Nephron (organoid): ENCODE measurements around the gene NFYC.
A peak's percentile ranks its signal among the peaks of the same experiment; 100 is the strongest.

Source experiments
- H3K27ac Mint-ChIP-seq, 3 experiments: 2 replicates each; pipeline ENCODE4 v1.8.0; 2020; ENCODE audit warnings: mixed read lengths in 3 of 3, mild to moderate bottlenecking in 2 of 3, moderate library complexity in 1 of 3
- H3K27me3 Mint-ChIP-seq: 2 replicates; pipeline ENCODE4 v1.8.0; 2021; ENCODE audit warnings: low read depth, mild to moderate bottlenecking, moderate library complexity, mixed read lengths
- H3K36me3 Mint-ChIP-seq: 2 replicates; pipeline ENCODE4 v1.8.0; 2020; ENCODE audit warnings: low read depth, mixed read lengths
- H3K4me1 Mint-ChIP-seq: 2 replicates; pipeline ENCODE4 v1.8.0; 2020; ENCODE audit warnings: mixed read lengths
- H3K4me3 Mint-ChIP-seq, 3 experiments: 2 replicates each; pipeline ENCODE4 v1.8.0; 2020; ENCODE audit warnings: mild to moderate bottlenecking in 3 of 3, mixed read lengths in 3 of 3, moderate library complexity in 2 of 3
- H3K9me3 Mint-ChIP-seq: 2 replicates; pipeline ENCODE4 v1.8.0; 2020; ENCODE audit warnings: mixed read lengths
- CTCF ChIP-seq, 3 experiments: fragments of 200-600 bp; sonication (generic); IDR thresholded peaks; one replicate each; pipeline ENCODE4 v1.5.0; 2021; ENCODE audit warnings: antibody characterized with exemption in 3 of 3; ENCODE audit not compliant: unreplicated experiment in 3 of 3

Gene NFYC

GRCh38 chr1:40665335-40666171, 26.0 kb upstream of the NFYC start, which contains the start of gene RIMS3:
Gene RIMS3, minus strand, starts transcription at chr1:40665682. Its CDS starts 23,757 bp downstream, at chr1:40641925.
- no peak for TF ChIP-seq CTCF (IDR thresholded peaks at IDR 0.05; ENCODE audit: unreplicated experiment in 3 of 3)
- Mint-ChIP-seq H3K27ac (no peak within 1 kb of the TSS), H3K36me3 (no peaks in the 10 kb centered on the region)

GRCh38 chr1:40668769-40669525, 22.6 kb upstream of the NFYC start:
- Mint-ChIP-seq H3K27me3 (peaks cover 25% of the 10 kb centered on the region), H3K4me3 (peak overlapping the region in 2 of 3 experiments; percentile 23 to 31), H3K27ac (no peak overlapping the region), H3K9me3 (no peaks in the 10 kb centered on the region), H3K36me3 (no peaks in the 10 kb centered on the region), H3K4me1 (no peaks in the 10 kb centered on the region)
- TF ChIP-seq CTCF (IDR thresholded peaks at IDR 0.05; ENCODE audit: unreplicated experiment in 3 of 3) = peak; percentile 93 to 96 (median 94)

More at GRCh38 chr1:40665335-40666171, 26.0 kb upstream of the NFYC start, which contains the start of gene RIMS3:
- Mint-ChIP-seq H3K4me3 (peak within 1 kb of the TSS; percentile 88 to 91 (median 89)), H3K9me3 (no peaks in the 10 kb centered on the region), H3K4me1 (peaks cover 13% of the 10 kb centered on the region), H3K27me3 (peaks cover 30% of the 10 kb centered on the region)

- H3K4me3 Mint-ChIP-seq = no peak overlapping the region
- no peaks in the 10 kb centered on the region for H3K9me3 Mint-ChIP-seq
- no peaks in the 10 kb centered on the region for H3K36me3 Mint-ChIP-seq
- no peak overlapping the region for H3K27ac Mint-ChIP-seq
- TF ChIP-seq CTCF (IDR thresholded peaks at IDR 0.05; ENCODE audit: unreplicated experiment in 3 of 3) = no peak
- H3K27me3 Mint-ChIP-seq = peaks cover 15% of the 10 kb centered on the region
- H3K4me1 Mint-ChIP-seq = no peaks in the 10 kb centered on the region
Measured at GRCh38 chr1:40673452-40673851, 18.1 kb upstream of the NFYC start.

- H3K4me1 Mint-ChIP-seq = no peaks in the 10 kb centered on the region
Measured at GRCh38 chr1:40676501-40676900, 15.0 kb upstream of the NFYC start.

More at GRCh38 chr1:40676501-40676900, 15.0 kb upstream of the NFYC start:
- H3K27ac Mint-ChIP-seq = no peak overlapping the region
- H3K4me3 Mint-ChIP-seq = no peak overlapping the region
- no peak for TF ChIP-seq CTCF (IDR thresholded peaks at IDR 0.05; ENCODE audit: unreplicated experiment in 3 of 3)
- H3K36me3 Mint-ChIP-seq = no peaks in the 10 kb centered on the region
- H3K9me3 Mint-ChIP-seq = no peaks in the 10 kb centered on the region
- H3K27me3 Mint-ChIP-seq = no peaks in the 10 kb centered on the region
